Measurements from ENCODE around the gene DISC1. TPM values are rescaled to one million over a fixed set of nuclear protein-coding genes. Genes with fewer than 3 reads are reported as not detected.

DISC1 gene
- polyA plus RNA-seq, 1 of the 3 experiments (the other 2 are of a cell fraction) = 1.7 TPM

DNA sequence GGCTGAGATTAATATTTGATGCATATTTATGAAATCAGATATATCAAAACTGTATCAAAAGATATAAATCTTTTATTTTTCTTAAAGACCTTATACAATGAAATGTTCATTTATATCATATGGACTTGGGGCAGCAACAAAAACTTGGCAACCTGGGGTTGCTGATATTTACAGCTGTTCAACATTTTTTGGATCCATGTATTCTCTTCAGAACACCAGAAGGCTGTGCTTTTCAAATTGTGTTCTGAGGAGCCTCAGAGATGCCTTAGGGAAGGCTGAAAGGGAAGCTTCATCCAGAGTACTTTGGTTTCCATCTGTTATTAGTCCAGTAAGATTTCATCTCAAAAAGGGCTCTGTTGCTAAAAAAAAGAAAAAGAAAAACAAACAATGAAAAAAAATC, 94.8 kb downstream of the DISC1 start:
- no peak for DNase-seq
- H3K27me3 ChIP-seq (ENCODE audit: insufficient read depth) = no peaks in the 10 kb centered on the region
- no peak overlapping the region for H3K4me2 ChIP-seq
- H3K4me1 ChIP-seq (ENCODE audit: control insufficient read depth in 1 of 2, insufficient read depth in 2 of 2, low read depth in 1 of 2, low read length in 1 of 2) = peaks cover 0 to 12% of the 10 kb centered on the region in 2 experiments; a peak in 2 of 4 replicates
- no peaks in the 10 kb centered on the region for H3K9me2 ChIP-seq
- no peaks in the 10 kb centered on the region for H3K79me2 ChIP-seq (ENCODE audit: insufficient read depth)
- no peak overlapping the region for H3K9ac ChIP-seq
- no peak overlapping the region for H3K4me3 ChIP-seq (ENCODE audit: low read depth in 2 of 2, low read length in 1 of 2)
- H4K20me1 ChIP-seq (ENCODE audit: insufficient read depth) = no peaks in the 10 kb centered on the region
- H3K9me3 ChIP-seq = no peaks in the 10 kb centered on the region
- no peaks in the 10 kb centered on the region for H3K36me3 ChIP-seq (replicated peaks in 1 of 2; ENCODE audit: control insufficient read depth in 1 of 2, insufficient read depth in 2 of 2, low read length in 1 of 2)
- TF ChIP-seq GATA2 (CRISPR knock-in tag; IDR thresholded peaks at IDR 0.05) (no peak), RFX5 (IDR thresholded peaks at IDR 0.05; ENCODE audit: low read length) (no peak), FOSL2 (IDR thresholded peaks at IDR 0.05; ENCODE audit: borderline replicate concordance, low read depth) (no peak), RCOR1 (IDR thresholded peaks at IDR 0.05; ENCODE audit: low read length) (no peak), GABPA (IDR thresholded peaks at IDR 0.05; ENCODE audit: low read depth) (no peak), POLR2AphosphoS5 (IDR thresholded peaks at IDR 0.05; ENCODE audit: low read depth, low read length) (no peak), JUND (IDR thresholded peaks at IDR 0.05) (no peak), ELF1 (IDR thresholded peaks at IDR 0.05) (no peak), FOXM1 (IDR thresholded peaks at IDR 0.05; ENCODE audit: low read depth) (no peak)
- TF ChIP-seq, protein P1, sequence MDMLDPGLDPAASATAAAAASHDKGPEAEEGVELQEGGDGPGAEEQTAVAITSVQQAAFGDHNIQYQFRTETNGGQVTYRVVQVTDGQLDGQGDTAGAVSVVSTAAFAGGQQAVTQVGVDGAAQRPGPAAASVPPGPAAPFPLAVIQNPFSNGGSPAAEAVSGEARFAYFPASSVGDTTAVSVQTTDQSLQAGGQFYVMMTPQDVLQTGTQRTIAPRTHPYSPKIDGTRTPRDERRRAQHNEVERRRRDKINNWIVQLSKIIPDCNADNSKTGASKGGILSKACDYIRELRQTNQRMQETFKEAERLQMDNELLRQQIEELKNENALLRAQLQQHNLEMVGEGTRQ (IDR thresholded peaks at IDR 0.05; ENCODE audit: borderline replicate concordance, low read depth, low read length) = no peak
- TF ChIP-seq, protein P2, sequence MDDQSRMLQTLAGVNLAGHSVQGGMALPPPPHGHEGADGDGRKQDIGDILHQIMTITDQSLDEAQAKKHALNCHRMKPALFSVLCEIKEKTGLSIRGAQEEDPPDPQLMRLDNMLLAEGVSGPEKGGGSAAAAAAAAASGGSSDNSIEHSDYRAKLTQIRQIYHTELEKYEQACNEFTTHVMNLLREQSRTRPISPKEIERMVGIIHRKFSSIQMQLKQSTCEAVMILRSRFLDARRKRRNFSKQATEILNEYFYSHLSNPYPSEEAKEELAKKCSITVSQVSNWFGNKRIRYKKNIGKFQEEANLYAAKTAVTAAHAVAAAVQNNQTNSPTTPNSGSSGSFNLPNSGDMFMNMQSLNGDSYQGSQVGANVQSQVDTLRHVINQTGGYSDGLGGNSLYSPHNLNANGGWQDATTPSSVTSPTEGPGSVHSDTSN (IDR thresholded peaks at IDR 0.05) = no peak
- TF ChIP-seq, protein P3, sequence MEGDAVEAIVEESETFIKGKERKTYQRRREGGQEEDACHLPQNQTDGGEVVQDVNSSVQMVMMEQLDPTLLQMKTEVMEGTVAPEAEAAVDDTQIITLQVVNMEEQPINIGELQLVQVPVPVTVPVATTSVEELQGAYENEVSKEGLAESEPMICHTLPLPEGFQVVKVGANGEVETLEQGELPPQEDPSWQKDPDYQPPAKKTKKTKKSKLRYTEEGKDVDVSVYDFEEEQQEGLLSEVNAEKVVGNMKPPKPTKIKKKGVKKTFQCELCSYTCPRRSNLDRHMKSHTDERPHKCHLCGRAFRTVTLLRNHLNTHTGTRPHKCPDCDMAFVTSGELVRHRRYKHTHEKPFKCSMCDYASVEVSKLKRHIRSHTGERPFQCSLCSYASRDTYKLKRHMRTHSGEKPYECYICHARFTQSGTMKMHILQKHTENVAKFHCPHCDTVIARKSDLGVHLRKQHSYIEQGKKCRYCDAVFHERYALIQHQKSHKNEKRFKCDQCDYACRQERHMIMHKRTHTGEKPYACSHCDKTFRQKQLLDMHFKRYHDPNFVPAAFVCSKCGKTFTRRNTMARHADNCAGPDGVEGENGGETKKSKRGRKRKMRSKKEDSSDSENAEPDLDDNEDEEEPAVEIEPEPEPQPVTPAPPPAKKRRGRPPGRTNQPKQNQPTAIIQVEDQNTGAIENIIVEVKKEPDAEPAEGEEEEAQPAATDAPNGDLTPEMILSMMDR (IDR thresholded peaks at IDR 0.05) = no peak
- TF ChIP-seq, protein P4, sequence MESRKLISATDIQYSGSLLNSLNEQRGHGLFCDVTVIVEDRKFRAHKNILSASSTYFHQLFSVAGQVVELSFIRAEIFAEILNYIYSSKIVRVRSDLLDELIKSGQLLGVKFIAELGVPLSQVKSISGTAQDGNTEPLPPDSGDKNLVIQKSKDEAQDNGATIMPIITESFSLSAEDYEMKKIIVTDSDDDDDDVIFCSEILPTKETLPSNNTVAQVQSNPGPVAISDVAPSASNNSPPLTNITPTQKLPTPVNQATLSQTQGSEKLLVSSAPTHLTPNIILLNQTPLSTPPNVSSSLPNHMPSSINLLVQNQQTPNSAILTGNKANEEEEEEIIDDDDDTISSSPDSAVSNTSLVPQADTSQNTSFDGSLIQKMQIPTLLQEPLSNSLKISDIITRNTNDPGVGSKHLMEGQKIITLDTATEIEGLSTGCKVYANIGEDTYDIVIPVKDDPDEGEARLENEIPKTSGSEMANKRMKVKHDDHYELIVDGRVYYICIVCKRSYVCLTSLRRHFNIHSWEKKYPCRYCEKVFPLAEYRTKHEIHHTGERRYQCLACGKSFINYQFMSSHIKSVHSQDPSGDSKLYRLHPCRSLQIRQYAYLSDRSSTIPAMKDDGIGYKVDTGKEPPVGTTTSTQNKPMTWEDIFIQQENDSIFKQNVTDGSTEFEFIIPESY (IDR thresholded peaks at IDR 0.05; ENCODE audit: borderline replicate concordance, low read depth) = no peak
- TF ChIP-seq, protein P5, sequence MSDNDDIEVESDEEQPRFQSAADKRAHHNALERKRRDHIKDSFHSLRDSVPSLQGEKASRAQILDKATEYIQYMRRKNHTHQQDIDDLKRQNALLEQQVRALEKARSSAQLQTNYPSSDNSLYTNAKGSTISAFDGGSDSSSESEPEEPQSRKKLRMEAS (IDR thresholded peaks at IDR 0.05; ENCODE audit: low read depth) = no peak
- no peak overlapping the region for H2AFZ ChIP-seq (ENCODE audit: low read depth)
- ChIA-PET POLR2A (no interaction called here), CTCF (interaction anchor here (2.3 kb wide), 1 partner anchor 36 kb away, joined by 6 read pairs; no protein-coding TSS in a partner anchor)
- no peaks in the 10 kb centered on the region for H3F3A ChIP-seq (replicated peaks; ENCODE audit: insufficient read depth)
- no peak overlapping the region for H3K27ac ChIP-seq (ENCODE audit: low read depth in 2 of 2, low read length in 1 of 2)

Data from SK-N-SH (cell line).